ENCODE measurements around the gene GALNT5.
"Not testable (repeated sequence)": the region's sequence is repeated elsewhere in the genome, so short reads cannot be mapped to it uniquely, and the experiment has no call there.

Gene GALNT5

GRCh38 chr2:157337978-157338377, 80.5 kb downstream of the GALNT5 start:
- no peak overlapping the region for H3K4me3 ChIP-seq (ENCODE audit: low read depth, low read length)
- no peak for TF ChIP-seq CTCF (conservative IDR thresholded peaks at IDR 0.05; ENCODE audit: low read depth, low read length)
- DNase-seq (ENCODE audit: low read depth) = no peak

DNA sequence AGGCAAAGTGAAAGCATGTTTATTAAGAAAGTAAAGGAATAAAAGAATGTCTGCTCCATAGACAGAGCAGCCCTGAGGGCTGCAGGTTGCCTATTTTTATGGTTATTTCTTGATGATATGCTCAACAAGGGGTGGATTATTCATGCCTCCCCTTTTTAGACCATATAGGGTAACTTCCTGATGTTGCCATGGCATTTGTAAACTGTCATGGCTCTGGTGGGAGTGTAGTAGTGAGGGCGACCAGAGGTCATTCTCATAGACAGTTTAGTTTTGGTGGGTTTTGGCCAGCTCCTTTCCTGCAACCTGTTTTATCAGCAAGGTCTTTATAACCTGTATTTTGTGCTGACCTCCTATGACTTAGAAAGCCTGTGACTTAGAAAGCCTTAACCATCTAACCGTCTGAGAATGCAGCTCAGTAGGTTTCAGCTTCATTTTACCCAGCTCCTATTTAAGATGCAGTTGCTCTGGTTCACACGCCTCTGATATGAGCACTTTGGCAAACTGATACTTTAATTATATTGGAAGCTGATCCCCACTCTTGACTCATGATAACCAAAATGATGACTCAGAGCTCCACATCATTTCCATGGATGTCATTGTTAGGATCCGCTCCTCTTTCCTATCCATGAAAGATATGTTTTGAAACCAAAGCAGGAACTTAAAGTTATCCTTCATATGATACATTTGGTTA, 82.6 kb downstream of the GALNT5 start:
- H3K4me3 ChIP-seq (ENCODE audit: low read depth, low read length) = no peak overlapping the region
- no peak for TF ChIP-seq CTCF (conservative IDR thresholded peaks at IDR 0.05; ENCODE audit: low read depth, low read length)
- no peak for DNase-seq (ENCODE audit: low read depth)

DNA sequence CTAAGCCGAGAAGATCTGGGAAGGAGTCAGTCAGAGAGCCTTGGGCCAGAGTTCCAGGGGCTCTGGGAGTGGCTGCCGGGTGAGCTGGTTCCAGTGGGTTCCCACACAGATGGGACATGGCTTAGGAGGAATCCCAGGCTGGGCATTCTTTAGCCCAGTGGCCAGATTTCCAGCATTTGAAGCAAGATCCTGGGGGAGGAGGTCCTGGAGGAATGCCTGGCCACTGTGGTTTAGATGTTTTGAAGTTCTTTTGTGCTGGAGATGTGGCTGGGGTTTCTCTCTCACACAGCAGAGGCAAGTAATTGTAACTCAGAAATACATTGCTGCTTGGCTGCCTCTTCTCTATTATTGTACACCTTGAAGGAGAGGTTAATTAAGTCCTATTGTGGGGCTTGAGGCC, 83.9 kb downstream of the GALNT5 start:
- not testable (repeated sequence) for DNase-seq (ENCODE audit: low read depth); H3K4me3 ChIP-seq (ENCODE audit: low read depth, low read length)

GRCh38 chr2:157345647-157346389, 88.3 kb downstream of the GALNT5 start:
- H3K4me3 ChIP-seq (ENCODE audit: low read depth, low read length) = no peak overlapping the region
- TF ChIP-seq CTCF (conservative IDR thresholded peaks at IDR 0.05; ENCODE audit: low read depth, low read length) = no peak
- DNase-seq (ENCODE audit: low read depth) = no peak

- no peak overlapping the region for H3K4me3 ChIP-seq (ENCODE audit: low read depth, low read length)
- TF ChIP-seq CTCF (conservative IDR thresholded peaks at IDR 0.05; ENCODE audit: low read depth, low read length) = no peak
- DNase-seq (ENCODE audit: low read depth) = no peak
Observed at GRCh38 chr2:157348291-157348921, 90.9 kb downstream of the GALNT5 start.

DNA sequence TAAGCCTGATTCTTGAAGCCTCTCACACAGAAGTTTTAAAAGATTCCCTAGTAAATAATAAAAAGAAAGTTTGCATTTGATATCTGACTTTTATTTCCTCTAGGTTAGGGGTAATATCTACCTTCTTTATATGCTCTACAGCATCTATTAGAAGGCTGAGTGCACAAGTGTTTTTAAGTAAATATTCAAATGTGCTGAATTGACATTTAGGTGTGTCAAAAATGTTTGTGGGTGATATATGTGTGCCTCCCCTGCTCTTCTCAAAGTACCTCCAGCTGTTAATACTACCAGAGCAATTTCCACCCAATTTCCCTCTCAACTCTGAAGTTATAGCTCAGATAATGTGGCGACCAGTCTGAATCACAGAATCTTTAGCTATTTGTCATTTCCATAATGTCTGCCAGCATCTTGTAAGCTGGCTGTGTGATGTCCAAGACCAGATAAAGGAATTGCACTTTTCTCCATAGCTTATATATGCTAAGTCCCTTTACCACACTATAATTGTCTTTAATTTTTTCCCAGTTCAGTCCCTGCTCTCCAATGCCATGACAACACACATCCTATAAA, 92.5 kb downstream of the GALNT5 start:
- TF ChIP-seq CTCF (conservative IDR thresholded peaks at IDR 0.05; ENCODE audit: low read depth, low read length) = no peak
- H3K4me3 ChIP-seq (ENCODE audit: low read depth, low read length) = no peak overlapping the region
- DNase-seq (ENCODE audit: low read depth) = no peak

DNA sequence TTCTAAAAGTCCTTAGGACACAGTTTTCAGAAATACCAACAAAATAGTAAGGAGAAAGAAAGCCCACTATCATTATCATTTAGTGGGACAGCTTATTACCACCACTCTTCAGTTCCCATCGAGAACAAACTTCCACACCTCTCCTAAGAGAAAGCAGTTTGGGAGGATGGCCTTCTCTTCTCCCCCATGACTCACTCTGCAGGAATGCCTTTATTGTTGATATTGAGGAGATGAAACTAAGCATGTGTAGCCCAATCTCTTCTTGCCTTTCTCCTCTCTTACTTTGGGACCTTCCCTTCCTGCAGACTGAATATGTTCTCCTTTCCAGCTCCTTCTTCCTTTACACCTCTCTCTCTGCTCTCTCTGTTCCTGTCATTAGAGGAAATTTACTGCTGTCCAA, 98.1 kb downstream of the GALNT5 start:
- no peak for TF ChIP-seq CTCF (conservative IDR thresholded peaks at IDR 0.05; ENCODE audit: low read depth, low read length)
- DNase-seq (ENCODE audit: low read depth) = no peak
- no peak overlapping the region for H3K4me3 ChIP-seq (ENCODE audit: low read depth, low read length)
